Stimulated activated CD4-positive, alpha-beta T cell treated with anti-CD3 and anti-CD28 coated beads, Interleukin-15, amount 100 ng/mL, for 48 hours (primary cell): ENCODE data around the gene PKNOX1.
A peak's percentile ranks its signal among the peaks of the same experiment; 100 is the strongest.
"Not testable (repeated sequence)": the region's sequence is repeated elsewhere in the genome, so short reads cannot be mapped to it uniquely, and the experiment has no call there.

ENCODE experiments used
- DNase-seq, 2 donors: peaks; one replicate each; pipeline ENCODE4 v3.0.0-alpha.2; 2020; ENCODE audit warnings: low read depth in 2 of 2

Gene PKNOX1

GRCh38 chr21:42956824-42957630 lies 17.3 kb upstream of the PKNOX1 start:
- DNase-seq = no peak

- not testable (repeated sequence) for DNase-seq
Observed at GRCh38 chr21:42958122-42958521, 16.2 kb upstream of the PKNOX1 start.

GRCh38 chr21:42959728-42960127 lies 14.6 kb upstream of the PKNOX1 start:
- DNase-seq = no peak

- DNase-seq = no peak
Observed at GRCh38 chr21:42962380-42963007, 11.9 kb upstream of the PKNOX1 start.

GRCh38 chr21:42964086-42964485 lies 10.3 kb upstream of the PKNOX1 start:
- no peak for DNase-seq

- no peak for DNase-seq
Observed at GRCh38 chr21:42964546-42965210, 9.7 kb upstream of the PKNOX1 start.

GRCh38 chr21:42965211-42965560 lies 9.2 kb upstream of the PKNOX1 start:
- DNase-seq = no peak

GRCh38 chr21:42967616-42968015 lies 6.7 kb upstream of the PKNOX1 start:
- DNase-seq = not testable (repeated sequence)

- no peak for DNase-seq
Observed at GRCh38 chr21:42969193-42969600, 5.2 kb upstream of the PKNOX1 start.

- no peak for DNase-seq
Observed at GRCh38 chr21:42970946-42971653, 3.3 kb upstream of the PKNOX1 start.

GRCh38 chr21:42971897-42972275 lies 2.5 kb upstream of the PKNOX1 start:
- no peak for DNase-seq

- DNase-seq = no peak
Observed at GRCh38 chr21:42973309-42973990, 912 bp upstream of the PKNOX1 start.

- peak; percentile 43 to 46 for DNase-seq
Observed at GRCh38 chr21:42974832-42975820, 764 bp downstream of the PKNOX1 start.

GRCh38 chr21:42975886-42976608 lies 1.7 kb downstream of the PKNOX1 start:
- no peak for DNase-seq

- DNase-seq = no peak
Observed at GRCh38 chr21:42980312-42981213, 6.2 kb downstream of the PKNOX1 start.

- DNase-seq = no peak
Observed at GRCh38 chr21:42981214-42981523, 6.8 kb downstream of the PKNOX1 start.

GRCh38 chr21:42981862-42982261 lies 7.5 kb downstream of the PKNOX1 start:
- no peak for DNase-seq

GRCh38 chr21:42983103-42983502 lies 8.7 kb downstream of the PKNOX1 start:
- DNase-seq = no peak

GRCh38 chr21:42983869-42984268 lies 9.5 kb downstream of the PKNOX1 start:
- no peak for DNase-seq
